HG02852 (cell line): ENCODE data around the gene TCP11L2.
A peak's percentile ranks its signal among the peaks of the same experiment; 100 is the strongest.

ENCODE experiments used
- ATAC-seq: cut with Tn5 transposase; IDR thresholded peaks from one replicate; pipeline ENCODE4 v1.9.1; 2021; ENCODE audit warnings: mild to moderate bottlenecking, moderate library complexity; ENCODE audit not compliant: unreplicated experiment

TCP11L2 gene

DNA sequence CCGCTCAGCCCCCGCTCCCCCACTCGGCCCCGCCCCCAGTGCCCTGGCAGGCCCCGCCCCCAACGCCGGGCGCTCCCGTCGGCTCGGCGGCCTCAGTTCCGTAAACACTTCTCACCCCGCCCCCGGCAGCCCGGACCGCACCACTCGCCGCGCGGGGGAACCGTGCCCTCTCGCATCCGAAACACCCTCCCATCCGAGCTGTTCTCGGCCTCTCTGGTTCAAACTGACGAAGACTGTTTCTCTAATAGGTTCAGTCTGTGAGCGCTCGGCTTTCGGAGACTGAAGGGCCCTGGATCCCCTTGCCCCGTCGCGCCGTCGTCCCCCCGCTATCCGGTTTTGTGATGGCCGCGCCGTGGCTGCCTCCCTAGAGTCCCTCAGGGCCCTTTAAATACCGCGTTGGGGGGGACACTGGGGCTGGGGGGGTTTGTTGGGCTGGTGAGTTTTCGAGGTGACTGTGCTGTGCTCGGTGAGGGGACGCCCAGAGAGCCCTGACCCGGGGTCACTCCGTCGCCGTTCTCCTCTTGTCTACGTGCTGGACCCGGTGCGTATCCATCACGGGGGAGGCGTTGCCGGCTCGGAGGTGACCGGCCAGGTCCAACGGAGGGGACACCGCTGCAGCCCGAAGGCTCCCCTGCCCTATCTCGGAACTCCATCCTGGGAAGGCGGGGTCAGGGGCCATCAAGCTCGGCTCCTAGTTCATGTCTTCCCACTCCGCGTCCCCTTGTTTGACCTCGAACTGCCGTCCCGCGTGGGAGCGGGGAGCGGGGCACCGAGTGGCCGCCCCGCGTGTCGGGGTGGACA is at the start of gene TCP11L2:
TSS of gene TCP11L2 (plus strand) at position 333 of the 801 bp plus-strand sequence. CDS start 8,343 bp downstream, outside the sequence.
- peak; percentile 75 for ATAC-seq

DNA sequence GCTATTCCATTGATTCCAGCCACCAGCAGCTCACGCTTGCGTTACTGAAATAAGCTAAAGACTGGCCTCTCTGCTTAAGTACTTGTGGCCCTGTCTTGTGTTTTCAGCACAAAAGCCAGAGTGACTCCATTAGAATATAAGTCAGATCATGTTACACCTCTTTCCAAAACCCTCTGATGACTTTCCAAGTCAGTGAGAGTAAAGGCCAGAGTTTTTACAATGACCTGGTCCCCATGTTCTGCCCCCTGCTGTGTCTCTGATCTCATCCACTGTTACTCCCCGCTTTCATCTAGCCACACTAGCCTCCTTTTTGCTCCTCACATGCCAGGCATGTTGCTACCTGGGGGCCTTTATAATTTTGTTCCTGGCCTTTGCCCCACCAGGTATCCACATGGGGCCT is 47.8 kb upstream of the TCP11L2 start:
- no peak for ATAC-seq

- ATAC-seq = no peak
Measured at GRCh38 chr12:106255493-106255892, 47.0 kb upstream of the TCP11L2 start.

DNA sequence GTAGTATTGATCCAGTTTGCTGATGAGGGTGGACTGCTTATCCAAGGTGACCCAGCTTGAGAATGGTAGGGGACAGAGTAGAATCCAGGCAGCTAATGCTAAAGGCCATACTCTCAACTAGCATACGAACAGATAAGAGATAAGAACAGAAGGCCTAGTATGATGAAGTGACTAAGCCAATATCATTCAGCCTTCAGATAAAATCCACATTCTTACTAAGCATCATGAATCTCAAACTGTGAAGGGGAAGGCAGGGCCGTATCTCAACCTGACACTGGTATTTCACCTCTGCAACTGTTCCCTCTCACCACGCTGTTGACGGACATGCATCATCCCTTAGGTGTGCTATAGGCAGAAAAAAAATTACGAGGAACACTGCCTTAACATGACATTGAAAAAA is 46.6 kb upstream of the TCP11L2 start:
- no peak for ATAC-seq

GRCh38 chr12:106256524-106256923 is 46.0 kb upstream of the TCP11L2 start:
- ATAC-seq = no peak

- no peak for ATAC-seq
Measured at GRCh38 chr12:106258226-106258625, 44.3 kb upstream of the TCP11L2 start.

DNA sequence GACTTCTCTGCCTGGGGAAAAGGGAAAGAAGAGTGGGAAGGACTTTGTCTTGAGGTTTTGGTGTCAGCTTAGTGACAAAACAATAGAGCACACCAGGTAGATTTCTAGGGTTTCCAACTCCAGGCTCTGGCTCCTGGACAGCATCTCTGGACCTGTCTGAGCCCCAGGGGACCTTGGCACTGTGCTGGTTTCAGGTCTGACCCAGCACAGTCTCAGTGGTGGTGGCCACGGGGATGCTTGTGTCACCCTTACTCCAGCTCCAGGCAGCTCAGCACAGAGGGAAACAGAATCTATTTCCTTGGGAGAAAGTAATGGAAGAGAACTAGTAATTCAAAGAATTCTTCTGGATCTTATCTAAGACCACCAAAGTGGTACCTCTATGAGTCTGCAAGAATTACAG is 43.6 kb upstream of the TCP11L2 start:
- ATAC-seq = no peak

DNA sequence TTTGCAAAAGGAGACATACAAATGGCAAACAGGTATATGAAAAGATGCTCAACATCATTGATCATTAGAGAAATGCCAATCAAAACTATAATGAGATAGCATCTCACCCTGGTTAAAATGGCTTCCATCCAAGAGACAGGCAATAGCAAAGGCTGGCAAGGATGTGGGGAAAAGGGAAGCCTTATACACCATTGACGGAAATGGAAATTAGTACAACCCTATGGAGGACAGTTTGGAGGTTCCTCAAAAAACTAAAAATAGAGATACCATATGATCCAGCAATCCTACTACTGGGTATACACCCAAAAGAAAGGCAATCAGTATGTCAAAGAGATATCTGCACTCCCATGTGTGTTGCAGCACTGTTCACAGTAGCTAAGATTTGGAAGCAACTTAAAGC is 37.4 kb upstream of the TCP11L2 start:
- ATAC-seq = no peak

GRCh38 chr12:106267535-106267934 is 35.0 kb upstream of the TCP11L2 start:
- no peak for ATAC-seq

GRCh38 chr12:106269150-106269771 is 33.3 kb upstream of the TCP11L2 start:
- ATAC-seq = no peak

DNA sequence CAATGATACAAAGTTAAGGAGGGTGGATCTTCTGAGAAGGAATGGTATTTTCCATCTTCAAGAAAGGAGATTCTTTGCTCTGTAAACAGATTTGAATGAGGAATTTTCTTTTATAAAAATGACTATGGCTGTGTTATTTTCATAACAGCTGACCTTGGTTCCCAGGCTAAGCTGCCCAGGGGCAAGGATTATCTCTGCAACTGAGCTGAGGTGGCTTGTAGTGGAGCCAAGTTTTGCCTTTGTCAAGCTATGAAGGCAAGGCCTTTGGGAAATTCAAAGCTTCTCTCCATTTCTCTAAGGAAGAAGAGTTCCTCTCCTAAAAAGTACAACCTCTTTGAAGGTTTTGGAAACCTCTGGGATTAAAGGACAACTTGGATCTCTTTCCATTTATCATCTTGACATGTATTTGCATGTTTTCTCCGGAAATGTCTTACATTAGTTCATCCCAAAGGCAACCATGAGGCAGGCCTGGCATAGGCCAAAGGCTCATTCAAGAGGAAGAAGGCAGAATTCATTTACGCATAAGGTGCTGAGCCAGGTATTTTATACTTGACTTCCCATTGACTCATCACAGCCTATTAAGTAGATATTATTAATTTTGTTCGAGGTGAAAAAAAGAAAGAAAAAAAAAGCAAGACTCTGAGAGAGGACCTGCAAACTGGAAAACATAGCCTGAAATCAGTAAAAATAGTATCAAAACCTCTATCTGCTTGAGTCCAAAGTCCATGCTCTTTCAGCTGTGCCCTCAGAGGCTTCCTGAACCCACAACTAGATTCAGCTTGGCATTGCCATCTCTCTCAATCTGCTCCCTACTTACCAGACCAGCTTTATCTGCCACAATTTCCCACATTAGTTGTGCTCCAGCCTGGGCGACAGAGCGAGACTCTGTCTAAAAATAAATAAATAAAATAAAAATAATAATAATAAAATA is 30.7 kb upstream of the TCP11L2 start:
- no peak for ATAC-seq

- no peak for ATAC-seq
Measured at GRCh38 chr12:106273491-106273890, 29.0 kb upstream of the TCP11L2 start.

DNA sequence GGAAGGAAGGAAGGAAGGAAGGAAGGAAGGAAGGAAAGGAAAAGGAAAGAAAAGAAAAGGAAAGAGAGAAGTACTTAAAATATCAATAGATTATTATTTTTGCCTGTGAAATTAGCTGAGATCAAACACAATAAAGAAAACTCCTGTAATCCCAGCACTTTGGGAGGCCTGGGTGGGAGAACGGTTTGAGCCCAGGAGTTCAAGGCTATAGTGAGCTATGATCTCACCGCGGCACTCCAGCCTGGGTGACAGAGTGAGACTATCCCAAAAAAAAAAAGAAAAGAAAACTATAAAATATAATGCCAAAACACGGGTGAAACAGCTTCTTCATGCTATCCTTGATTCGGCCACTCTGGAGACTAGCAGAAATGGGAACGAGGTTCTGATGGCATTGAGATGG is 28.5 kb upstream of the TCP11L2 start:
- ATAC-seq = no peak

- ATAC-seq = no peak
Measured at GRCh38 chr12:106274575-106275121, 27.9 kb upstream of the TCP11L2 start.

GRCh38 chr12:106275458-106275857 is 27.1 kb upstream of the TCP11L2 start:
- ATAC-seq = no peak

DNA sequence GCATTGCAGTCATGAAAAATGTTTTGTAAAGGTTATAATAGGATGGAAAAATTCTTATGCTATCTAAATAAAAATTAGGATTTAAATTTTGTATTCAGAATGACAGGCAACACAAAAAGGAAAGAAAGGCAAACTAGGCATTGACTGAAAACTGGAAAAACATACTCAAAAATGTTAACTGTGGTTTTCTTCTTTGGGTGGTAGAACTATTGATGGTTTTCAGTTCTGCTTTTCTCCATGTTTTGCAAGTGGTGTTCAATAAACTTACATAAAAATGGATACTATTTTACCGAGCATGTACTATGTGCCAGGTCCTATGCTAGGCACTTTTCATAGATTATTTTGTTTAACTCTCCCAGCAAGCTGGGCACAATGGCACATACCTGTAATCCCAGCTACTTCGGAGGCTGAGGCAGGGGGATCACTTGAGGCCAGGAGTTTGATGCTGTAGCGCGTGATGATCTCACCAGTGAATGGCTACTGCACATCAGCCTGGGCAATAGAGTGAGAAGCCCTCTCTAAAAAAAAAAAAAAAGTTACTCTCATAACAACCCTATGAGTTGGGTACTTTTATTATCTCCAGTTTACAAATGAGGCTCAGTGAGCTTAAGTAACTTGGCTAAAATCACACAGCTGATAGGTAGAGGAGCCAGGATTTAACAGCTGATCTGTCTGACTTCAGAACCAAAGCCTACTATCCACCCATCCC is 26.3 kb upstream of the TCP11L2 start:
- ATAC-seq = peak; percentile 77

GRCh38 chr12:106280106-106280505 is 22.4 kb upstream of the TCP11L2 start:
- no peak for ATAC-seq

DNA sequence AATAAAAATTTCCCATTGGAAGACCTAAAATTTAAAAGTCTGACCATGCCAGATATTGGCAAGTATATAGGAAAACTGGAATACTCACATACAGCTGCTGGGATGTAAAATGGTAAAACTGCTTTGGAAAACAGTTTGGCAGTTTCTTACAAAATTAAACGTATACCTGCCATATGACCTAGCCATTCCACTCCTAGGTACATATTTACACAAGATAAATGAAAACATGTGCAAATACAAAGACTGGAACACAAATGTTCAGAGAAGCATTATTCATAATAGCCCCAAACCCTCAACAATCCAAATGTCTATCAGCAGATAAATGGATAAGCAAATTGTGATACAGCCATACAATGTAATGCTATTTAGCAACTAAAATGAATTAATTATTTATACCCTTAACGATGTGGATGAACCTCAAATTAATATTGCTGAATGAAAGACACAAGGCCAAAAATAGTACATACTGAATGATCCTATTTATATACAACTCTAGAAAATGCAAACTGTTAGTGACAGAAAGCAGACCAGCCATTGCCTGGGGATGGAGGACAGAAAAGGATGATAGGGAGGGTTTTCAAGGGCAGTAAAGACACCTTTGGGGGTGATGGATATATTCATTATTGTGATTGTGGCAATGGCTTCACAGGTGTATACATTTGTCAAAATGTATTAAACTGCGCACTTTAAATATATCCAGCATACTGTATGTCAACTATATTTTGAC is 21.3 kb upstream of the TCP11L2 start:
- ATAC-seq = no peak

- ATAC-seq = no peak
Measured at GRCh38 chr12:106281804-106282203, 20.7 kb upstream of the TCP11L2 start.
